WI38 (cell line): ENCODE results near the gene EBPL.

ENCODE experiments used
- H3K4me3 ChIP-seq: 2 replicates; pipeline ENCODE4 v1.5.1; 2011; ENCODE audit warnings: low read depth, mild to moderate bottlenecking, control low read depth, low read length
- CTCF ChIP-seq: IDR thresholded peaks from 2 replicates; pipeline ENCODE4 v1.5.1; 2012; ENCODE audit warnings: low read depth, mild to moderate bottlenecking, control low read depth, low read length

EBPL gene

GRCh38 chr13:49645451-49645850 is 45.8 kb downstream of the EBPL start:
- no peak overlapping the region for H3K4me3 ChIP-seq
- no peak for TF ChIP-seq CTCF

GRCh38 chr13:49643035-49643646 is 48.1 kb downstream of the EBPL start:
- no peak for TF ChIP-seq CTCF
- no peak overlapping the region for H3K4me3 ChIP-seq

GRCh38 chr13:49641801-49642291 is 49.4 kb downstream of the EBPL start:
- TF ChIP-seq CTCF, result no peak
- H3K4me3 ChIP-seq, result no peak overlapping the region

GRCh38 chr13:49638744-49639072 is 52.6 kb downstream of the EBPL start:
- TF ChIP-seq CTCF, result no peak
- no peak overlapping the region for H3K4me3 ChIP-seq

DNA sequence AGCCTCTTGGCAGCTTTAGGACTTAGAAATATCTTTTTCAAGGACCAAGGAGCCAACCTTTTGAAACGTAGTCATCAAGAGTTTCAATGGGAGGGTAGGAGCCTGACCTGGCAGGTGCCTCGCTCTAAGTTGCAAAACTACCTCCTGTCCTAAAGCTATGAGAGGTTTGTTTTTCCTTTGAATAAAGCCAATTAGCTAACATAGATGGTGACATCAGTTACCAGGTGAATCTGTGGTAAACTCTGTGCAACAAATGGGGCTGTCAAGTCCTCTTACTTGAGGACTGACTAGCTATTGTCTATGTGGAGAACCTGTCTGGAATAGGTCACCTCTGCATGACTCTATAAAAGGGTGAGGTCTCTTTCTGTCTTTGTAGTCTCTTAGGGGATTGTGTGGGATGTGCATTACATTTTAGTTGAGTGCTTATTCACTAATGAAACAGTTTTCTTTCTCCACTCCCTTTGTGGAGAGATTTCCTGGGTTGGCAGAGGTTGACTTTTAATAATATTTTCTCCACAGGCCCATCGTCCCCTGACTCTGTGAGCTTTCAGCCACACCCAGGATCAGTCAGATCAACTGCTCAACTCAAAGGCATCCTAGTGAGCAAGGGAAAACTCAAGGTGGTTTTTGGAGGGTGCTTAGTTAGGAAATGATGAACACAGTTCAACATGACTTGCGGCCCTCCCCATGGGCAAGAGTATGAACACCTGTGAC is 53.1 kb downstream of the EBPL start:
- no peak for TF ChIP-seq CTCF

GRCh38 chr13:49636705-49637104 is 54.6 kb downstream of the EBPL start:
- H3K4me3 ChIP-seq, result no peak overlapping the region
- TF ChIP-seq CTCF, result no peak

More for the DNA sequence above, 53.1 kb downstream of the EBPL start:
- no peak overlapping the region for H3K4me3 ChIP-seq

GRCh38 chr13:49635599-49636433 is 55.5 kb downstream of the EBPL start:
- no peak overlapping the region for H3K4me3 ChIP-seq

More at GRCh38 chr13:49635599-49636433, 55.5 kb downstream of the EBPL start:
- TF ChIP-seq CTCF, result no peak
